Suppressor macrophage (primary cell): ENCODE data around the gene CEACAM21.

Experiments used
- DNase-seq, 4 experiments: peaks; one replicate each; pipeline ENCODE4 v3.0.0-alpha.2; 2020 to 2022
- total RNA-seq, 17 experiments: gene quantifications; one replicate each; lab custom pipeline; 2026; ENCODE audit warnings: mixed read lengths in 6 of 17, inconsistent platforms in 3 of 17; lab: John Stamatoyannopoulos, UW

CEACAM21 gene
- total RNA-seq = 1.1 to 5.6 (median 2.3) reads per million in 17 experiments

DNA sequence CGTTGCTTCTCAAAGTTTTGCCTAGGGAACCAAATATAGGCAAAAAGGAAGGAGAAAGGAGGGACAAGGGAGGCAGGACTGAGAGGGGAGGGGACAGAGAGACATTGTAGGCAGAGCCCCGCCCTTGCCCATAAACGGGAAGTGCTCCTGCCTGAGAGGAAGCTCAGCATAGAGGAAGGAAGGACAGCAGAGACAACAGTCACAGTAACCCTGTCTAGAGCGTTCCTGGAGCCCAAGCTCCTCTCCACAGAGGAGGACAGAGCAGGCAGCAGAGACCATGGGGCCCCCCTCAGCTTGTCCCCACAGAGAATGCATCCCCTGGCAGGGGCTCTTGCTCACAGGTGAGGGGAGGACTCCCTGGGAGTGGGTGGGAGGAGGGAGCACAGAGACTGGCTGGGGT lies at the start of gene CEACAM21:
CEACAM21 (plus strand) TSS at position 169 of the 400 bp plus-strand sequence; CDS start at position 278, 109 bp downstream.
- peak; percentile 85 to 94 (median 92) for DNase-seq

DNA sequence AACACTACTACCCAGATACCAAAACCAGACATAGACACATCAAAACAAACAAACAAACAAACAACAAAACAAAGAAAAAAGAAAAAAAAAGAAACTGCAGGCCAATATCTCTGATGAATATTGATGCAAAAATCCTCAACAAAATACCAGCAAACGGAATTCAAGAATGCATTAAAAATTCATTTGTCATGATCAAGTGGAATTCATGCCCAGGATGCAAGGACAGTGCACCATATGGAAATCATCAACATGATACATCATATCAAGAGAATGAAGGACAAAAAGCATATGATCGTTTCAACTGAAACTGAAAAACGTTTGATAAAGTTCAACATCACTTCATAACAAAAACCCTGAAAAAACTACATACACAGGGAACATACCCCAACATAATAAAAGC lies 48.9 kb upstream of the CEACAM21 start:
- DNase-seq = no peak

DNA sequence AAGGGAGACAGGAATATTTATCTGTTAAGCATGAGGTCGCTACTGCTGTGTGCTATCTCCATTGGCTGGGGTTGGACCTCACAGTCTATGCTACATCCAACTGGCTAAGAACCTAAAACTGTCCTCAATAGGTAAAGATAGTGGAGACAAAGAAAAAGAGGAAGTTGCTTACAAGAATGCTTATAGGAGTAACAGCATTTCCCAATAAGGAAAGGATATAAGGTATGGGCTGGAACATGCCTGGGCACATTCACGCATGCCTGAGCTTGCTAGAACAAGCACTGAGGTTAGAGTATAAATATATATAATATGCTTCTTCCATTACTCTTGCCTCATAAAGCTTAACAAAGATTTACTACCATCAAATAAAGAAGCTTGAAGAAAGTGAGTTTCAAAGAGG lies 47.9 kb upstream of the CEACAM21 start:
- DNase-seq = no peak

DNA sequence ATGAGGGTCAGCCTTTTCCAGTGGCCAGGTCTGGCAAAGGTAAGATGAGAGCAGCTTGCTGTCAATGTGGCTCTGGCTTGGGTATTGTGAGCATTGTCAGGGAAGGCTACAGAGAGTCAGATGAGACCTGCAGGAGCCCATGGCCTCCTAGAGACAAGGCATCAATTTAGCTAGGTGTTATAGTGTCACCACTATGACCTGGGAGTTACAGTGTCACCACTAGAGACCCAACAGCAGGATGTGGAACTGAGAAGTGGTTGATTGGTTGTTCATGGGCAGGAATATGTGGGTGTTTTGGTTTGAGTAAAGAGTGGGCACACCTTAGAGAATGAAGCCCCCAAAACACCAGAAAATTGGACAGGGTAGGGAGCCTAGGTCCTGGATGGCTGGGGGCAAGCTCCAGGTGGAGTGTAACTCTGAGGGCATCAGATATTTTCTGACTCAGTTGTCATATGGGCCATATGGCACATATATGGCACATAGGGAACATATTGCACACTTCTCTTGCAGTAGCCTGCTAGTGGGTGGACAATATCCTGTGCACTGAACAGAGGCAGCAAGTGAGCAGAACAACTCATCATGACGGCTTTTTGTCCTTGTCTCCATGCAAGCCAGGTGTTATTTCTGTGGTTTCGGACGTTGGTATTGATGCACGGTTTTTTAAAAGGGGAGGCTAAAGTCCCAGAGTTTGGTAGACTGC lies 46.3 kb upstream of the CEACAM21 start:
- no peak for DNase-seq

DNA sequence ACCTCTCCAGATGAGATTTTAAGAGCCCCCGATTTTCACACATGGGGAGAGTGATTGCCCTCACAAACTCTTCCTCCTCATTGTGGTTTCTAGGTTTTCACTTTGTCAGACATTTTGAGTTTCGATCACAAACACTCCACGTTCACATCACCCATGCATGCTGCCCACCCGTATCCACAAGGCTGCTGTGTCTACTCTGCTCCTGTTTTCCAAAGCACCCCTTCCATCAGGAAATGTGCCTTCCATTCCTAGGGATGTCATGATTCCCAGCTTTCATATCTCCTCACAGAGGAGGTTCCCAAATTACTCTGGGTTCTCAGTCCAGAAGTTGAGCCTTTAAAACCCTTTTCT lies 45.8 kb upstream of the CEACAM21 start:
- no peak for DNase-seq

DNA sequence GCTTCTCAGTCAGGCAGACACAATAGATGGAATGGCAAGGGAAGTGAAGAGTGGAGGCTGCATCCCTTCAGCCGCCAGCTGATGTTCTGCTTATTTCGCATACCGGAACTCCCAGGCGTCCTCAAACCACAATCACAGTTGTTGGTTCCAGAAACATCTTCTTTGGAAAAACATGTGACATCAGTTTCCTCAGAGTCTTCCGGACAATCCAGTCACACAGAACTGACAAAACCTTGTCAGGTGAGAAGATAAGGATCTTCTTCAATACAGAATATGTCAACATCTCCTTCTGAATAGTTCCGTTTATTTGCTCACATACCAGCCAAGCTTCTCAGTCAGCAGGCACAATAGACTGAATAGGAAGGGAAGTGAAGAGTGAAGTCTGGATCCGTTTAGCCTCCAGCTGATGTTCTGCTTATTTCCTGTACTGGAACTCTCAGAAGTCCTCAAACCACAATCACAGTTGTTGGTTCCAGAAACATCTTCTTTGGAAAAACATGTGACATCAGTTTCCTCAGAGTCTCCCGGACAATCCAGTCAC lies 45.1 kb upstream of the CEACAM21 start:
- peak; percentile 81 to 94 (median 88) for DNase-seq

DNA sequence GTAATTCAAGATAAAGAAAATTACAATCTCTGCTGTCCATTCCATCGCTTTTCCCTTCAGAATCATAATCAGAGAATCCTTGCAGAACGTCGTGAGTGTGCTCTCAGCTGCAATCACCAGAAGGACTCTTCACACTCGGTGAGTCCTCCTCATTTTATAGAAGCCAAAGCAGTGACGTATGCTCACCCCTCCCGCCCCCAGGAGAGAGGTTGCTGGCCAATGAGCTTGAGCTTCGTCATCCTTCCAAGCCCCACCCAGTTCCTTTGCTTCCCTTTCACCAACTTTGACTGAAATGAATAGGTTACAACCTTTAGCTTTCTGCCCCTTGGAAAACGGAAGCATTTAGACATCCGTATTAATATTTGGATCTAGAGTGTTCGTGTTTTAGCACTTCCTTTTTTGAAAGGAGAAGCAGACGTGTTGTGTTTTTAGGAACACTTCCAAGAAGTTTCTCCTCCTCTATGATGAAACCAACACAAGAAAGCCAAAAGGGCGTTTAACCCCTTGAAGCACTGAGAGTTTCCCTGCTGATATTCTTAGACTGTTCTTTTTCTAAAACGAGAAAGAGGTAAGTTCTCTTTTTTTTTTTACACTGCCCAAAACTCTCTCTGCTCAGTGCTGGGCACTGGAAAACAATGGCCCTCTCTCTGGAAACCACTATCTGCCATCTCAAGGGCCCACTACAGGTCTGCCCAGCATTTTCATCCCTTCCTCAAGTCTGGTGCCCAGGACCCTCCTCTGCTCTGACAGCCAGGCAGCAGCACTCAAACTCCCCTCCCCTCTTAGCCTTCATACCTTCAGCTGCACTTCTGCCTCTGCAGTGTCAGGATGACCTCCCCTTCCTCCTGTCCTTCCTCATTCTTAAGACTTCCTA lies 44.3 kb upstream of the CEACAM21 start:
- peak; percentile 95 to 99 (median 96) for DNase-seq

DNA sequence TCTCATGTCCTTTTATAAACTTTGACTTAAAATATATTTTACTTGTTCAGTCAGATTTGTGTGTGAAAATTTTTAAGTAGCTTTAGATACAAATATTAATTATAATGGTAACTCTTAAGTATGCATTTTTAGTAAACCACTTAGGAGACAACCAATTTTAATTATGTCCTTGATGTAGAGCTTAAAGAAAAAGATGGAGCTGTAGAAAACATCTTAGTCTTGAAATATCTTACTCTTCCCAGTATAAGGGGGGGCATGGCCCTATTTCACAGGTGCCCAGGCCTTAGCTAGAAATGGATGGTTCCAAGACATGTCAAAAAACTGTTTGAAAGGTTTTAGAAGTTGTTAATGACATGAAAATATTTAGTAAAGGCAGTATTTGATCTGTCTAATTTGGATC lies 43.4 kb upstream of the CEACAM21 start:
- DNase-seq = no peak

DNA sequence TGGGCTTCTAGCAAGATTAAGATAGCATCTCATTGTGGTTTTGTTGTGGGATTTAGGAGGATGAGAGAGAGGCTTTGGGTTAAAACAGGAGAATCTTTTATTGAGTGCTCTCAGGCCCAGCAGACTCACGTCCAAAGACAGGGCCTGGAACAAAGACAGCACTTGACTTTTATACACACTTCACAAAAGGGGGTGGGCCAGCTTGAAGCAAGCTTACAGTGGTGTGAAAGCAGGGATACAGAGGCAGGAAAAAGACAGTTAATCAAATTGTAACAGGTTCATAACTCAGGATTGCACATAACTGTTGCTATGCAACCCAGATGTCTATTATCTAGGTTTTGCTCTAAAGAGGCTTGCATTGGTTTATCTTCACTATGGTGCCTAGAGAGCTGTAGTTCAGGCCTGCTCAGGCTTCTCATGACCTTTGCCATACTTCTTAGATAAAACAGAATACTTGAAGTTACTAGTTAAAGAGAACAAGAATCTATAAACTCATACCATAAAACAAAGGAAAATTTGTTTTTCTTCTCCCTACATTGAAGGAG lies 42.2 kb upstream of the CEACAM21 start:
- no peak for DNase-seq

DNA sequence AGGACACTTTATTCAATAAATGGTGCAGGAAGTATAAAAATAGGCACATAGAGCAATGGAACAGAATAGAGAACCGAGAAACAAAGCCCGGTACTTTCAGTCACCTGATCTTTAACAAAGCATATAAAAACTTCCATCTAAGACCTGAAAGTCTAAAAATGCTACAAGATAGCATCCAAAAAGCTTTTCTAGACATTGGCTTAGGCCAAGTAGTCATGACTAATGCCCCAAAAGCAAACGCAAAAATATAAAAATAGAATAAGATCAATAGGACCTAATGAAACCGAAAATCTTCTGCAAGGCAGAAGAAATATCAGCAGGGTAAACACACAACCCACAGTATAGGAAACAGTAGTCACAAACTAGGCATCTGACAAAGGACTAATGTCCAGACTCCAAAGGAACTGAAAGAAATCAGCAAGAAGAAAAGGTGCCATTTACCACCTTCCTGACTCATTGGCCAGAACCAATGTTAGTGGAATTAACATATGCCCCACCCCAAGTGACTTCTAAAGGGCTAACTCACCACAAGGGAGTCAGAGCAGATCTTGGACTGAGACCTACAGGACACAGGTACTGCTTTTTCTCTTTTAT lies 40.8 kb upstream of the CEACAM21 start:
- DNase-seq = peak in 1 of 4 experiments; percentile 16

DNA sequence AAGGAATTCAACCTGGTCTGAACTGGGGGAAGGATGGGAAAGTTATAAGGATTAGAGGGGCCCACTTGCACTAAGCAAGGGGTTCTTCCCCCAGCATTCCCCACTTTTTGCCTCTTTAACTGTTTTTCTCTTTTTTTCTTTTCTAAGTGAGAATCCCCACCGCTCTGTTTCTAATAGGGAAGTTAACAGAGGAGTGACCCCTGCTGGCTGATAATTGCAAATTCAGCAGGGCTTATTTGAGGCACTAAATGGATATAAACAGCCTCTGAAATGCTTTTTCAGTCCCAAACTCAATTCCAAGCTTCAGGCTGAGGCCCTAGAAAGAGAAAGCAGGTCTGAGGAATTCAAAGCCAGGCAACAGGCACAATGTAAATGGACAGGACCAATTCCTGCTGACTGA lies 38.2 kb upstream of the CEACAM21 start:
- DNase-seq = peak; percentile 67 to 80 (median 73)

DNA sequence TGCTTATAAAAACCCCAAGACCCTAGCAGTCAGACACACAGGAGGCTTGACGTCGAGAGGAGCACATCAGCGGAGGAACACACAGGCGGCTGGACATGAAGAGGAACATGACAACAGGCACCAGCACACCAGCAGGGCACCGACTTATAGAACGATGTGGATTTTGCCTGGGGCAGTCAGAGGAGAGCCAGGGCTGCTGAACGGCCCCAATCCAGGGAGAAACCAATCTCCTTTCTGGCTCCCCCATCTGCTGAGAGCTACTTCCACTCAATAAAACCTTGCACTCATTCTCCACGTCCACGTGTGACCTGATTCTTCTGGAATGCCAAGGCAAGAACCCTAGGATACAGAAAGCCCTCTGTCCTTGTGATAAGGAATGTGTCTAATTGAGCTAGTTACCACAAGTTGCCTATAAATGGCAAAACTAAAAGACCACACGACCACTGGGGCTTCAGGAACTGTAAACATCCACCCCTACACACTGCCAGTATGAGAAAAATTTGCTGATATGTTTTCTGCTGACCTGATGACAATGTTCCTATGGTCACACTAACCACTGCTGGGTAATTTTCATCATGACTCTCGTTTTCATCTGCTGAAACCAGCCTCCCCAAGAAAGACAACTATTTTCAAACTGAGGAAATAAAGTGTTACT lies 35.8 kb upstream of the CEACAM21 start:
- DNase-seq = no peak

DNA sequence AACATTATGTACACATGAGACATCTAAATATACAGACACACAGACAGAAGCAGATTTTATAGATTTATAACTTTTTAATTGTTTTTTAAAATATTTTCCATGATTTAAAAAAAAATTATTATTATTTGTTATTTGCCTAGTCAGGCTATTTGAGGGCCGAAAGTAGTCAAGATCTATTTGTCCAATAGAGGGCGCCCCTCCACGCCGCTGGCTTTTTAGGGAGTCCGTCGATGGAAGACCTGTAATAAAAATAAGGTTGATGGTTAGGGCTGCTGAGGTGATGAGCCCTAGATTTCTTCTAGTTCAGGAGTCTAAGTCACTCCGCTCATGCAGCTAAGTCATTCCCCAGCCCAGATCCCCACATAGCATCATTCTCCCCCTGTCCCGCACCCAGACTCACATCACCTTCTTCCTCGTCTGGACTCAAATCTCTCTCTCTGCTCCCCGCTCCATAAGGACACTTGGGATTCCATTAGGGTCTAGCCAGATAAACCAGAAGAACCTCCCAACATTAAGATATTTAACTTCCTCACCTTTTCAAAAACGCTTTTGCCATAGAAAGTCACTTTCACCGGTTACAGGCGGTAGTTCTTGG lies 33.9 kb upstream of the CEACAM21 start:
- DNase-seq = peak; percentile 80 to 91 (median 90)

DNA sequence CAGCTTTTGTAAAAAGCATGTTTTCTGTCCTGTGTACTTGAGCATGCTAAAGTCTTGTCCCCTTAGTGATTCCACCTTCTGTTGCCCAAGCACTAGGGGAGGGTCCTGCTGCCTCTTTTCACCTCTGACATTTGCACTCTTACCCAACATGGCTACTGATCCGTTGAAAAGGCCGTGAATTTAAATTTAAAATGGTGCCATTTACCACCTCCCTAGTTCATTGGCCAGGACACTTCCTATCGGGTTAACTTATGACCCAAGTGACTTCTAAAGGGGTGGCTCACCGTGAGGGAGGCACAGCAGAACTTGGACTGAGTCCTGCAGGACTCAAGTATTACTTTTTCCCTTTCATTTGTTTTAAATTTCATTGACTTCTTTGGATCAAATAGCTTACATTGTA lies 33.3 kb upstream of the CEACAM21 start:
- DNase-seq = no peak

DNA sequence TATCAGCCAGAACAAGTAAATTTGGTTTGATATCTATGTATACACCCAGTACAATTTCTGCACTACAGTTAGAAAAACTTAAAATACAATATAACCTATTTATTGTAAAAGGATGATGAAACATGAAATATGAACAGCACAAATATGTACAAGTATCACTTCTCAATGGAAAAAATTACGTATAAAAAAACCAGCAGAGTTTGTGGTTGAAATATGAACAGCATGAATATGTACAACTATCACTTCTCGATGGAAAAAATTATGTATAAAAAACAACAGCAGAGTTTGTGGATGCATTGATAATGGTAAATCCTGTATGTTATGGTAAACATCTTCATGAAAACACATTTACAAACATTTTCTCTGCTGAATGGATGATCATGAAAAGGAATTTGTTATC lies 32.4 kb upstream of the CEACAM21 start:
- no peak for DNase-seq

DNA sequence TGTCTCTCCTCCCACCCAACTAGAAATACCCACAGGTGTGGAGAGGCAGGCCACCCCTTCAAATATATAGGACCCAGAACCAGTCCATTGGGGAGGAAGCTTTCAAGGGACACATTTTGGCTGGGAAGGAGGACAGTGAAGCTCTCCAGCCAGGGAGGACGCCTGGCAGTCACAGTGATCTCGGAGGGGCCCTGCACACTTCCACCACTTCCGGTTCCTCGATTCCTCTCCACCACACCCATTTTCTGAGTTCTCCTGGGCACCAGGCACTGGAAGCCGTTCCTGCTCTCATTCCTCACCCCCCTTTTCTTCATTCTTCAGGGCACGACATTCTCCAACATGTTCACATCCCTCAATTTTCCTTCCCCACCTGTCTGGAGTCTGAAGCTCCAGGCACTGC lies 30.4 kb upstream of the CEACAM21 start:
- peak in 3 of 4 experiments; percentile 22 to 42 (median 29) for DNase-seq

DNA sequence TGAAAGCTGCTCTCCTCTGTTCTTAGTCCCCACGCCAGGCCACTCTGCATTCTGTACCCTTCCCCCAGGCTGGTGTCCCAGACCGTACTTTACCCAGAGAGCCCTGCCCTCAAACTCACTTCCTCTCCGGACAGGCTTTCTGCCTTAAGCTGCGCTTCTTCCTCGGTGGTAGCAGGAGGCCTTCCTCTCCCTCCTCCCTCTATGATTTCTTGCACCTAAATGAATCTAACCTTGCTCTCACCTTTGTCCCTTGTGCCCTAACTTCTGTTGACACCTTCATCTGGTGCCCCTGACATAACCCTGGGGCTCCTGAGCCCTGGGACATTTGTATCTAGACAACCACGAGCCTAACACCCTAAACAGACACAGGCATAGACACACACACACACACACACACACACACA lies 29.6 kb upstream of the CEACAM21 start:
- DNase-seq = peak; percentile 43 to 82 (median 71)

DNA sequence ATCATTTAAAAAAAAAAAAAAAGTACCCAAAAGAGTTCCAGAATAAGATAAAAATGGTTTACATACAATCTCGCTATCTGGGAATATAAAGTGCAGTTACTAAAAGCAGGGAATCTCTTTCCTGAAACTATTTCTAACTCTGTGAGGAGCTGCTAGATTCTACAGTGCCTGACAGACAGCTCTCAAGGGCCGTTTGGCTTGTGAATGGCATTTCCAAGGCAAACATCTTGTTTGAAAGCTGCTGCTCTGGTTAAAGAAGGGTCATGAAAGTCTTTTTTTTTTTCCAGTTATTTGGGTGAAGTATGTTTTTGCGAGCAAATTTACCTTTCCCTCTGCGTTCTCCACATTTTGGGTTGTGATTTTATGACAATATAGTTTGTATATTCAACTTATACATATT lies 29.0 kb upstream of the CEACAM21 start:
- no peak for DNase-seq

DNA sequence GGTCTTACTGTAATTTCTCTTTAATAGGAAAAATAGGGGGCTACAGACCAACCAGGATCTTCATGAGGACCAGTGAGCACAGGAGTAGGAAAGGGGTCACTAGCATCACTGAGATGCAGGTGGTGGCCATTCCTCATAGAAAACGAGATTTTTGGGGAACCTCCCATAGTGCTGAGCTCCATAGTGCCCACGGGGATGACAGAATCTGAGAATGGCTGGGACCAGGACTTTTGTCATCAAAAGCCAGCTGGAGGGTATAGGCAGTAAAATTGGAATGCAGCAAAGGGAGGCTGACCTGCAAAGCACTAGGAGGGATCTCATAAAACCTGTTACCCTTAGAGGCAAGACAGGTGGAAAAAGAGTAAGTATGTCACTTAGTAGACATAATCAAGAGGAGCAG lies 28.4 kb upstream of the CEACAM21 start:
- DNase-seq = no peak

DNA sequence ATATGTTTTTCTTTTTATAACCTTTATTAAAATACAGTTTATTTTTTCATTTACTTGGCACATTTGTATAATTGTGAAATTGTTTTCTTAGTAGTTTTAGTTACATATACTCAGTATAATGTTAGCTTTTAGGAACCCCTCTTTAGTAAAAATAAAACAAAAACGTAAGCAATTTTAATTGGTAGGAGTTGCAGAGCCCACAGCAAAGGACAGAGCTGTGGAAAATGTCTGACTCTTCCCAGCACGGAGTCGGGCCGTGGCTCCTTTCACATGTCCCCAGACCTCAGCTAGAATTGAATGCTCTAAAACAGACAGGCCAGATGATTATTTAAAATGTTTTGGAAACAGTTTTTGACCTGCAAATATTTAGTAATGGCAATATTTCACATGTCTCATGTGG lies 27.9 kb upstream of the CEACAM21 start:
- DNase-seq = no peak

DNA sequence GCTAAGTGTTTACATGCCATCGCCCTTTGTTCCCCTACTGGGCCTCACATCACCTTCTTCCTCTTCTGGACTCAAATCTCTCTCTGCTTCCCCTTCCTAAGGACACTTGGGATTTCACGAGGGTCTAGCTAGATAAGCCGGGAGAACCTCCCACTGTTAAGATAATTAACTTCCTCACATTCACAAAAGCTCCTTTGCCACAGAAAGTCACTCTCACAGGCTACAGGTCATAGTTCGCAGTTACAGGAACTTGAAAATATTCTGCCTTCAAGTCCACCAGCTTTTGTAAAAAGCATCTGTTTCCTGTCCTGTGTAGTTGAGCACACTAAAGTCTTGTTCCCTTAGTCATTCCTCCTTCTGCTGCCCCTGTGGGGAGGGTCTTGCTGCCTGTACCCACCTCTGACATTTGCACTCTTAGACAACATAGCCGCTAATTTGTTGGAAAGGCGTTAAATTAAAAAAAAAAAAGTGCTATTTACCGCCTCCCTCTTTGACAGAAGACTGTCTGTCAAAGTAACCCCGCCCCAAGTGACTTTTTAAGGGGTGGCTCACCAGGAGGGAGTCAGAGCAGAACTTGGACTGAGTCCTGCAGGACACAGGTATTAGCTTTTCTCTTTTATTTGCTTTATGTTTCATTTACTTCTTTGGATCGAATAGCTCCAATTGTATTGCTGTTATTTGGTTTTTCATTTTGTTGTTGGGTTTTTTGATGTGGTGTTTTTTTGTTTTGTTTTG lies 26.8 kb upstream of the CEACAM21 start:
- peak; percentile 66 to 84 (median 75) for DNase-seq
